SJCRH30 (cell line): Measurements from ENCODE around the gene MYRF. TPM values are rescaled to one million over a fixed set of nuclear protein-coding genes. Genes with fewer than 3 reads are reported as not detected.

ENCODE experiments used
- DNase-seq, 2 experiments: peaks; one replicate each; pipeline ENCODE4 v3.0.0-alpha.2; 2015 to 2020
- H3K27ac ChIP-seq: fragments of 250-450 bp; sonication (Bioruptor Pico); 2 replicates; pipeline ENCODE4 v1.5.1; 2020; ENCODE audit warnings: mild to moderate bottlenecking, moderate library complexity
- H3K27me3 ChIP-seq: fragments of 250-450 bp; sonication (Bioruptor Pico); 2 replicates; pipeline ENCODE4 v1.5.1; 2020; ENCODE audit warnings: mild to moderate bottlenecking, moderate library complexity
- H3K36me3 ChIP-seq: fragments of 250-450 bp; sonication (Bioruptor Pico); 2 replicates; pipeline ENCODE4 v1.5.1; 2020; ENCODE audit warnings: mild to moderate bottlenecking, moderate library complexity
- H3K4me1 ChIP-seq: fragments of 250-450 bp; sonication (Bioruptor Pico); 2 replicates; pipeline ENCODE4 v1.5.1; 2020; ENCODE audit warnings: mild to moderate bottlenecking, moderate library complexity
- H3K4me3 ChIP-seq: fragments of 250-450 bp; sonication (Bioruptor Pico); 2 replicates; pipeline ENCODE4 v1.5.1; 2020; ENCODE audit warnings: mild to moderate bottlenecking, moderate library complexity
- H3K9me3 ChIP-seq: fragments of 250-450 bp; sonication (Bioruptor Pico); replicated peaks from 2 replicates; pipeline ENCODE4 v1.5.1; 2020; ENCODE audit warnings: mild to moderate bottlenecking, moderate library complexity
- total RNA-seq: library from RNA; depleted of rRNA; stranded (reverse); fragments of >200 nt; shearing (Covaris generic); gene quantifications from 2 replicates; pipeline ENCODE4 v1.2.3, GENCODE V29; 2014

MYRF gene
- total RNA-seq, 1 experiment from 2014 or later: 0.02 TPM

DNA sequence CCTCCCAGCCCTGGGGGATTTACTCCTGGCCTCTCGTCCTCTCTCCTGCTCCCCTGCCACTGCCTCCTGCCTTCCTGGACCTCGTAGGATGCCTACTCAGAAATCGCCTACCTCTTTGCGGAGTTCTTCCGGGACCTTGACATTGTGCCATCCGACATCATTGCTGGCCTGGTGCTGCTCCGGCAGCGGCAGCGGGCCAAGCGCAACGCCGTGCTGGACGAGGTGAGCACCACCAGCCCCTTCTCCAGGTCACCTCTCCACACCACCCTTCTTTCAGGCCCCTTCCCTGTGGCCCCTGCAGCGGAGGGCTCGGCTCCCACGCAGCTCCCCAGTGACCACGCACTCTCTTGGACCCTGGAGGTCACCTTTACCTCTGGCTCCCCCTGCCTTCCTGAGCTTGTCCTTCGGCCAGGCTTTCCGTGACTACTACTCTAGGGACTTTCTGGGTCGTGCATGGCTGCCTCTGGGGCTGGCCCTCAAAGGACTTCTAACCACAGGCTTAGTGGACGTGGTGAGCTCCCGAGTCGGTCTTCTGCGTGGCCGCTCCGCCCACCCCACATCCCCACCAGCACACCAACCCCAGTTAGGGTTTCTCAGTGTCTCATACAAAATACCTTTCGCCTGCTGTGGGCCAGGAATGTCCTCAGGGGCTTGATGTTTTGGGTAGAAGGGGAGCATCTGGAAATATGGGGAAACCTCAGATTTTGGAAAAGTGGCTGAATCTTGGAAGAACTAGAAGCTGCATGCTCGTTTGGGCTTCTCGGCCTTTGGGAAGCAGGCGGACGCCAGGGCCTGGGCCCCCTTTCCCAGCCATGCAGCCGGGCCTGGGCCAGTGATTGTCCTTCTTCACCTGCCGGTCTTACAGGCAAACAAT, 24.1 kb upstream of the MYRF start:
- H3K4me1 ChIP-seq: peaks cover 7% of the 10 kb centered on the region
- H3K36me3 ChIP-seq: peaks cover 3% of the 10 kb centered on the region; the same call in 1 of the 2 replicates
- H3K27me3 ChIP-seq: no peaks in the 10 kb centered on the region
- H3K9me3 ChIP-seq: no peaks in the 10 kb centered on the region
- no peak overlapping the region for H3K4me3 ChIP-seq
- no peak for DNase-seq
- no peak overlapping the region; the same call in 1 of the 2 replicates for H3K27ac ChIP-seq

DNA sequence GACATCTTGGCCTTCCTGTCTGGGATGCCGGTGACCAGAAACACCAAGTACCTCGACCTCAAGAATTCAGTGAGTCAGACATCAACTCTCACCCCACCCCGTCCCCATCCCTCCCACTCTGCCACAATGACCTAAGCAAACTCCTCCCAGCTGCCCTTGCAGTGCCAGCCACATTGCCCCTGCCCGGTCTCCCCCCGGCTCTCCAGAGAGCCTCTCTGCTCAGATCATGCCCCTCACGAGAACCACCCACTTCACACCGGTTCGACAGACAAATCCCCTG, 23.6 kb upstream of the MYRF start:
- Histone ChIP-seq H3K4me3 (no peak overlapping the region), H3K4me1 (peaks cover 7% of the 10 kb centered on the region), H3K27me3 (no peaks in the 10 kb centered on the region), H3K36me3 (peaks cover 3% of the 10 kb centered on the region; the same call in 1 of the 2 replicates), H3K27ac (no peak overlapping the region; the same call in 1 of the 2 replicates), H3K9me3 (no peaks in the 10 kb centered on the region)
- peak; percentile 17 to 22 for DNase-seq

DNA sequence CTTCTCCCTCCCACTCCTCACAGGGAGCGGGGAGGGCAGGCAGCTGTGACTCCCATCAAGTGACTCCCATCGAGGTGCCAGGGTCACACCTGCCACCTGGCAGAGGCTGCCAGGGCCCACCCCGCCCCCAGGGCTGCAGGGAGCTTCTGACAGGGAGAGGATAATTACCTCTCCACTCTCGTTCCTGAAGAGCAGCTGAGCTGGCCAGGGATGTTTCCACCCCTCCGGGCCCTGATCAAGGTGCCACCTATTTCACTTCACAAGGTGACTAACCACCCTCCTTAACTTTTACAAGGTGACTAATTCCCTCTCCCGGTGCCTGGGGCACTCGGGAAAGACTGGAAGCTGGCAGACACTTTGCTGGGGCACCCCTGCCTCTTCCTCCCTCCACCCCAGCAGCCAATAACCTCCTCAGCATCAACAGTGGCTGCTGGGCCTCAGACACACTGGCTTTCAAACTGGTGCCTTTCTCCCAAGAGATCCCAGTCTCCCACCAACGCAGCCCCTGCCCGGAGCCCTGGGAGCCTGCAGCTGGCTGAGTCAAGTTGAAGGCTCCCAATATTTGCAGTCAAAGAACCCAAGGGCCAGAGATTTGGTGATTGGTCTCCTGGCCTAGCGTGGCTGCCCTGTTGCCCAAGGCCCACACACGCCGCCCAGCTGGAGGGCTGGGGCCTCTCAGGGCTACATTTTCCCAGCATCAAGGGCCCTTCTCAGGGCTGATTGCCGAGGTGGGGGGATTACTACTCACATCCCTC, 22.0 kb upstream of the MYRF start:
- DNase-seq: no peak
- no peaks in the 10 kb centered on the region for H3K27me3 ChIP-seq
- H3K9me3 ChIP-seq: no peaks in the 10 kb centered on the region
- H3K4me3 ChIP-seq: no peak overlapping the region
- no peak overlapping the region for H3K27ac ChIP-seq
- peaks cover 3% of the 10 kb centered on the region; the same call in 1 of the 2 replicates for H3K36me3 ChIP-seq
- H3K4me1 ChIP-seq: peaks cover 7% of the 10 kb centered on the region

DNA sequence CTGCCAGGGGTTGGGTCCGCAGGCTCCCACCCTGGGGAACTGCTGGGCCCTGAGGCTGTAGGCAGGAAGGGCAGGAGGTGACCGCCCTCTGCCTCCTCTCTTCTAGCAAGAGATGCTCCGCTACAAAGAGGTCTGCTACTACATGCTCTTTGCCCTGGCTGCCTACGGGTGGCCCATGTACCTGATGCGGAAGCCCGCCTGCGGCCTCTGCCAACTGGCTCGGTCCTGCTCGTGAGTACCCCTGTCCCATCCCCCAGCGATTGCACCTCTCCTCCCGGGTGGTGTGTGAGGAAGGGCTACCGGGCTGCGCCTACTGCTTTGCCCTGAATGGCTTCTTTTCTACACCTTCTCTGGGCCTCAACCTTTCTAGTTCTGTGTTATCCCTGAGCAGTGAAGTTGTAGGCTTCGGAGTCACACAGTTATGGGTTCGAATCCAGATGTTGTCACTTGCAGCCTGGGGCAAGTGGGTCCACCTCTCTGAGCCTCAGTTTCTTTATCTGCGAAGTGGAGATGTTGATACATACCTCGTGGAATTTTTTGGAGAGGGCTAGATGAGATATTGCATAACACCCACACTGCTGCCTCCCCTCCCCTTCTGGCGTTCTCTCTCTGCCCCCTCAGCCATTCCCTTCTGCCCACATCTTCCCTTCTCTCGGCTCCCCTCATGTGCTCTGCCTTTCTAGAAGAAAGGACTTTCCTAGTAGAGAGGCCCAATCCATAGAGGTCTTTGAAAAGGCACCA, 21.1 kb upstream of the MYRF start:
- no peaks in the 10 kb centered on the region for H3K27me3 ChIP-seq
- DNase-seq: no peak
- H3K9me3 ChIP-seq: no peaks in the 10 kb centered on the region
- no peaks in the 10 kb centered on the region for H3K36me3 ChIP-seq
- H3K4me3 ChIP-seq: no peak overlapping the region
- peaks cover 7% of the 10 kb centered on the region for H3K4me1 ChIP-seq
- H3K27ac ChIP-seq: no peak overlapping the region

DNA sequence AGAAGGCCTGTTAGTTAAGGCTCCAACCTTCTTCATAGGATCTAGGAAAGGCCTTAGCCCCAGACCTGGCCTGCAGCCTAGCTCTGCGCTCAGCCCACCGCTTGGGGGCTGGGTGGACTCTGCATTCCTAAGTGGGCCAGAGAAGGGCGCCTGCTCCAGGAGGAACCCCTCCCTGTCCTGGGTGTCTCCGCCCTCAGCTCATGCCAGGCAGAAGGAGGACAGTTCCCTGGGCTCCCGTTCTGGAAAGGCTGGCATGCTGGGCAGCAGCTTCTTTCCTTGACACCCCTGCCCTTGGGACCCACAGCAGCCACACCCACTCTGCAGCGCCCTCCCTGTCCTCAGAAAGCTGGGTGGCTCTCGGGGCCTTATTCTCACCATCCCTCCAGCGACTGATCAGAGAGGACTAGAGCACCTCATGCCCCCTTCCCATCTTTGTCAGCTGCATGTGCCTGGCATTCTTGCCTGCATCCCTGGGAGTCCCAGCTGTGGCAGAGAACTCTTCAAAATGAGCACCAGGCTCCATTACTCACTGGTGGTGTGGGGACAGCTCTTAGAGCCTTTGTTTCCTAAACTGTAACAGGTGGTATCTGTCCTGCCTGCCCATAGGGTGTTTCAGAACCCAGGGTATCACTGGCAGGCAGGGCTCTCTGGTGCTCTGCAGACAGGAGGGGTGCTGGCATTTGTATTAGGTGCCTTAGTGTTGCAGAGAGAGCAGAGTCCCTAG, 20.3 kb upstream of the MYRF start:
- no peak for DNase-seq
- H3K9me3 ChIP-seq: no peaks in the 10 kb centered on the region
- H3K36me3 ChIP-seq: no peaks in the 10 kb centered on the region
- H3K27me3 ChIP-seq: no peaks in the 10 kb centered on the region
- H3K4me3 ChIP-seq: no peak overlapping the region
- H3K27ac ChIP-seq: no peak overlapping the region
- H3K4me1 ChIP-seq: peaks cover 7% of the 10 kb centered on the region

DNA sequence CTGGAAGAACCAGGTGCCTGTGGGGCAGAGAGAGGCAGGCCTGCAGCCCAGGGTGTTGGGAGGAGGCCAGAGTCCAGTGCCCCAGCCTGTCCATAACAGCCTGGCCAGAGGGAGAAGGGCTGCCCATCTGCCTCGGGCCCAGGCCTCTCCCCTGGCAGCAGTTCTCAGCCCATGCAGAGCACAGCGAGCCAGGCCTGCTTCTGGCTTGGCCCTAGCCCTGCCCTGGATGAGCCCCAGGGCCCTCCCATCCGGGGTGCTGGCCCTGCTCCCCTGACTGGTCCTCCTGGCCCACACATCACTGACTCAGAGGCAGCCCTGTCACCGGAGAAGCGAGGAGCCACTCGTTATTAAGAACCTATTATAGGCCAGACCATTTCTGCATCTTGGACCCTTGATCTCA, 19.7 kb upstream of the MYRF start:
- DNase-seq: no peak
- no peaks in the 10 kb centered on the region for H3K27me3 ChIP-seq
- H3K4me3 ChIP-seq: no peak overlapping the region
- no peaks in the 10 kb centered on the region for H3K9me3 ChIP-seq
- H3K27ac ChIP-seq: peak overlapping the region; percentile 21; the same call in 1 of the 2 replicates
- no peaks in the 10 kb centered on the region for H3K36me3 ChIP-seq
- H3K4me1 ChIP-seq: peaks cover 7% of the 10 kb centered on the region

DNA sequence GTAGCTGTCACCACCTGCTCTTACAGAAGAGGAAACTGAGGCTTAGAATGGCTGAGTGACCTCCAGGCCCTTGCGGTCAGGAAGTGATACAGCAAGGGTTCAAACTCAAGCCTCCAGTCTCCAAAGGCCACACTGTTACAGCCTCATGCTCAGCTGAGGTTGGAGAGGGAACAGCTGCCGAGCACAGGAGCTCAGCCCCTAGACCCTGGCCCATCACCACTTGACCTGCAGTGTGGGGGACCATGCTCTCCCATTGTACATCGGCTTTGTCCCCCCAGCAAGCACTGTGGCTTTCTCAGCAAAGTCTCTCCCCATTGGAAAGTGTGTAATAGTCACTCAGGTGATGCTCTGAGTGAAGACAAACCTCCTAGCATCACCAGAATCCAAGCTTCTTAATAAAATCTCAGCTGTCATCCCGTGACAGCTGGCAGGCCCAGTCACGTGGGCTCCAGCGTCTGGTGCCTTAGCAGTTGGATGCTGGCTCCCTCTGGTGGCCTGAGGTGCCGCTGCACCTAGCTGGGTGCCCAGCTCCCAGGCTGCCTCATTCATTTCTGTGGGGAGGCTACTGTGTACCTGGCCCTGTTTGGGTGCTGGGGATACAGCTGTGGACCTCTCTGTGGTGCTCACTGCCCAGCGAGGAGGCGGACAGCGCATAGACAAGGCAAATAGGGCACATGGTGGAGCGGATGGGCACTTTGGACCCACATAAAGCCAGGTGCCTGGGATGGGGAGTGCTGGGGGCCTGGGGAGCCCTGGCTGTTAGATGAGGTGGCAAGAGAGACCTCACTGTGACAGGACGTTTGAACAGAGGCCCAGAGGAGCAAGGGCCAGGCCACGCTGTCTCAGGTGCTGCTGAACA, 19.1 kb upstream of the MYRF start:
- no peak overlapping the region for H3K4me3 ChIP-seq
- H3K27ac ChIP-seq: peak overlapping the region; percentile 21; the same call in 1 of the 2 replicates
- no peaks in the 10 kb centered on the region for H3K27me3 ChIP-seq
- peaks cover 7% of the 10 kb centered on the region for H3K4me1 ChIP-seq
- H3K9me3 ChIP-seq: no peaks in the 10 kb centered on the region
- DNase-seq: peak; percentile 81 to 92
- H3K36me3 ChIP-seq: no peaks in the 10 kb centered on the region

DNA sequence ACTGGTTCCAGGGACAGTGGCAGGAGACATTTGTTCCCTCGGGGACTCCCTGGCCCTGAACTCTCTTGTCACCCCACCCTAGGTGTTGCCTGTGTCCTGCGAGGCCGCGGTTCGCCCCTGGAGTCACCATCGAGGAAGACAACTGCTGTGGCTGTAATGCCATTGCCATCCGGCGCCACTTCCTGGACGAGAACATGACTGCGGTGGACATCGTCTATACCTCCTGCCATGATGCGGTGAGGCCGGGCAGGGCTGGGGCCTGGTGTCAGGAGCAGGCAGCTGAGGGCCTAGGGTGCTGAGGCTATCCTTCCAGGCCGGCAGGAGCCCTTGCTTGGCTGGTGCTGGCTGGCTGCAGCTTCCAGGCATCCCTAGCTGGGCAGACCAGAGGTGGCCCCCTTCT, 17.7 kb upstream of the MYRF start:
- Histone ChIP-seq H3K27ac (no peak overlapping the region), H3K27me3 (no peaks in the 10 kb centered on the region), H3K4me3 (no peak overlapping the region), H3K9me3 (no peaks in the 10 kb centered on the region), H3K36me3 (no peaks in the 10 kb centered on the region), H3K4me1 (peaks cover 7% of the 10 kb centered on the region)
- DNase-seq: no peak

DNA sequence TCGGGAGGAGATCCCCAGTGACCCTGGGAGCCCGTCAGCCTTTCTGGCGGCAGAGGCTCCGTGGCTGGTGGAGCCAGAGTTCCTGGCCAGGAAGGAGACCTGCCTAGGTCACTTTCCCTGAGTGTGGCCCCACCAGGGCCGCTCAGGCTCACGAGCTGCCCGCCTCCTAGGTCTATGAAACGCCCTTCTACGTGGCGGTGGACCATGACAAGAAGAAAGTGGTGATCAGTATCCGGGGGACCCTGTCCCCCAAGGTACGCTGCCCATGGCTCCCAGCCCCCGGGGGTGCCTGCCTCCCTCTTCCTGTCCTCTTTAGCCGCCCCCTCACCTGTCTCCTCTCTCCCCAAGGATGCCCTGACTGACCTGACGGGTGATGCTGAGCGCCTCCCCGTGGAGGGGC, 17.0 kb upstream of the MYRF start:
- no peak overlapping the region for H3K27ac ChIP-seq
- no peaks in the 10 kb centered on the region for H3K36me3 ChIP-seq
- no peak overlapping the region for H3K4me3 ChIP-seq
- H3K9me3 ChIP-seq: no peaks in the 10 kb centered on the region
- H3K4me1 ChIP-seq: peaks cover 7% of the 10 kb centered on the region
- H3K27me3 ChIP-seq: no peaks in the 10 kb centered on the region
- no peak for DNase-seq

DNA sequence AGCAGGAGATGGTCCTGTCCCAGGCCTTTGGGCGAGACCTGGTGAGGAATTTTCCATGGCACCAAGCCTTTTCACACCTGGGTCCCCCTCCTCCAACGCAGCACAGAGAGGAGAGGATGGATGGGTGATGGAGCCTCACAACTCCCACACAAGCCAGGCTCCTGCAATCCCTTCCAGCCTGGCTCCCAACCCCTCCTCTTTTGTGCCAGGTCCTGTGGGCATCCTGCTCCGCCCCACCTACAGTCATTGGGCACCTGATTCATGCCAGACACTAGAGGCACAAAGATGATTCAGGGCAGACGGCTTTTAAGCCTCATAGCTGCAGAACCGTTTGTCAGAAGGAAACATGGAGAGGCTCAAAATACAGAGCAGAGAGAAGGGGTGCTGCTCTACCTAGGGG, 16.1 kb upstream of the MYRF start:
- no peak overlapping the region for H3K4me3 ChIP-seq
- H3K36me3 ChIP-seq: no peaks in the 10 kb centered on the region
- no peak for DNase-seq
- H3K27me3 ChIP-seq: no peaks in the 10 kb centered on the region
- no peak overlapping the region for H3K27ac ChIP-seq
- H3K9me3 ChIP-seq: no peaks in the 10 kb centered on the region
- peaks cover 7% of the 10 kb centered on the region for H3K4me1 ChIP-seq

DNA sequence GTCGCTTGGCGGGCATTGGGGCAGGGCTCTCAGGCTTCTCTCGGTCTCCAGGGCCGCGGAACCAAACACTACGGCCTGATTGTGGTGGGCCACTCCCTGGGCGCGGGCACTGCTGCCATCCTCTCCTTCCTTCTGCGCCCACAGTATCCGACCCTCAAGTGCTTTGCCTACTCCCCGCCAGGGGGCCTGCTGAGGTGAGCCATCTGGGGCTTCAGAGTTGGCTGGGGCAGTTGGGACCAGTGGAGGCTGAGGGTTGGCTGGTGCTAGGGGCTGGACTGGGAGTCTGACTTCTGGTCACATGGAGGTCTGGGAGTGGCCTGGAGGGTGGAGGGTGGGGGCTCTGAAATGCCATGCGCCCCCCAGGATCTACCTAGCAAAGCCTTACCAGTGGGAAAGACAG, 15.3 kb upstream of the MYRF start:
- DNase-seq: no peak
- Histone ChIP-seq H3K4me3 (no peak overlapping the region), H3K36me3 (no peaks in the 10 kb centered on the region), H3K4me1 (peaks cover 10% of the 10 kb centered on the region), H3K27ac (no peak overlapping the region), H3K9me3 (no peaks in the 10 kb centered on the region), H3K27me3 (no peaks in the 10 kb centered on the region)

DNA sequence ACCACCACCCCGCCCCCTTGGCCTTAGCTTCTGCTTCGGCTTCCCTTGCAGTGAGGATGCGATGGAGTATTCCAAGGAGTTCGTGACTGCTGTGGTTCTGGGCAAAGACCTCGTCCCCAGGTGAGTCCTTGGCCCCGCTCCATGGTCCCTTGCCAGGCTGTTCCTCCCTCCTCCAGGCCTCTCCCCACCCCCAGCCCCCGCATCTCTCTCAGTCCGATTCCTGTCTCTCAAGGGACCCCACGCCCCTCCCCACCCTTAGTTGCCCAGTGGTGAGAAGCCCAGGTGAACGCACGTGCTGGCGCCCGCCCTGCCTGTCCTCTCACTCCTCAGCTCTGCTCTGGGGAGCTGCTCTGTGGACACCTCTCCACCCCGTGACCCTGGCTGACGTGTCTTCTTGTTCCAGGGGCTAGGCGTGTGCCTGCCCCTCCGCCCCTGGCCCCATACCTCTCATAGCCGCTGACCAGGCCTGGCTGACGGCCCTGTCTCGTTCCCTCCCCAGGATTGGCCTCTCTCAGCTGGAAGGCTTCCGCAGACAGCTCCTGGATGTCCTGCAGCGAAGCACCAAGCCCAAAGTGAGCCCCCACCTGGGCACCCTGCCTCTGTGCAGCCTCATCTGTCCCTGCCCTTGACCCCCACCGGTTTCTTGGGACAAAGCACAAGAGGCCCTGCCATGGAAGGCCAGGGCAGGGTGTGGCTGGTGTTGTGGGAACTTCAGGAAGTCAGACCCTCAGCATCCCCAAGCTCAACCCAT, 14.6 kb upstream of the MYRF start:
- H3K9me3 ChIP-seq: no peaks in the 10 kb centered on the region
- H3K36me3 ChIP-seq: no peaks in the 10 kb centered on the region
- H3K4me1 ChIP-seq: peaks cover 12% of the 10 kb centered on the region
- no peak overlapping the region for H3K27ac ChIP-seq
- H3K4me3 ChIP-seq: no peak overlapping the region
- no peaks in the 10 kb centered on the region for H3K27me3 ChIP-seq
- DNase-seq: no peak

DNA sequence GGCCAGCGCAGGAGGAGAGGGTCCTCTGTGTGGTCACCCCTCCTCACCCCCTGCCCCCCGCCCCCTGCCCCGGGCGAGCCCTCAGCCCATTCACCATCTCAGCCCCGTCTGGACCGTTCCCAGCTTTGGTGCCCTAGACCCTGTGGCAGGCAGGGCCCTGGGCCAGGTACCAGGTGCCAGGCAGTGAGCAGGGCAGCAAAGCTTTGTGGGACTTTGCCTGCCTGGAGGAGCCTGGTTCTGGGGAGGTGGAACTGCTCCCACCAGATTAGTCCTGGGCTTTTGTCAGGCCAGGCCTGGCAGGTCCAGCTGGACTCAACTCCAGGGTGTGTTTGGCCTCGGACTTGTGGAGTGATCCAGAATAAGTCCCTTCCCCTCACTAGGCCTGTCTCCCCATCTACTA, 13.7 kb upstream of the MYRF start:
- DNase-seq: no peak
- Histone ChIP-seq H3K27me3 (no peaks in the 10 kb centered on the region), H3K36me3 (no peaks in the 10 kb centered on the region), H3K9me3 (no peaks in the 10 kb centered on the region), H3K27ac (no peak overlapping the region), H3K4me3 (no peak overlapping the region), H3K4me1 (peaks cover 7% of the 10 kb centered on the region; the same call in 1 of the 2 replicates)
